GM18499 (cell line): Measurements from ENCODE around the gene EEFSEC.

Experiments
- ATAC-seq: cut with Tn5 transposase; IDR thresholded peaks from one replicate; pipeline ENCODE4 v1.9.1; 2021; ENCODE audit warnings: moderate number of reproducible peaks; ENCODE audit not compliant: insufficient read depth, unreplicated experiment

EEFSEC gene

DNA sequence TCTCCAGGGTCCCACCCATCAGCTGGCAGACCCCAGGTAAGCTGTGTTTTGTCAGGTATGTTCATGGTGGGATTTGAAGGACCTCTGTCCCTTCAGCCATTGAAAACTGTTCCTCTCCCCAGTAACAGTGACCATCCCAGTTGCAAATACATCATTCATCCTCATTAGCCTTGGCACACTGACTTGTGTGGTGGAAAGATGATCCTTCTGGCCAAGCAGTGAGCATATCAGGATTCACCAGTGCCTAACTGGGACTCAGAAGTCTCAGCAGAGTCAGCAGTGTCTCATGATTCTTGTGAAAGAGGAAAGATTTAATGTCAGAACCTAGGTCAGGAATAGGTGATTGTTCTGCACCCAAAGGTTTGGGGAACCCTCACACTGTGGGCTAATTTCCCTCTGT lies 223.2 kb downstream of the EEFSEC start:
- no peak for ATAC-seq

DNA sequence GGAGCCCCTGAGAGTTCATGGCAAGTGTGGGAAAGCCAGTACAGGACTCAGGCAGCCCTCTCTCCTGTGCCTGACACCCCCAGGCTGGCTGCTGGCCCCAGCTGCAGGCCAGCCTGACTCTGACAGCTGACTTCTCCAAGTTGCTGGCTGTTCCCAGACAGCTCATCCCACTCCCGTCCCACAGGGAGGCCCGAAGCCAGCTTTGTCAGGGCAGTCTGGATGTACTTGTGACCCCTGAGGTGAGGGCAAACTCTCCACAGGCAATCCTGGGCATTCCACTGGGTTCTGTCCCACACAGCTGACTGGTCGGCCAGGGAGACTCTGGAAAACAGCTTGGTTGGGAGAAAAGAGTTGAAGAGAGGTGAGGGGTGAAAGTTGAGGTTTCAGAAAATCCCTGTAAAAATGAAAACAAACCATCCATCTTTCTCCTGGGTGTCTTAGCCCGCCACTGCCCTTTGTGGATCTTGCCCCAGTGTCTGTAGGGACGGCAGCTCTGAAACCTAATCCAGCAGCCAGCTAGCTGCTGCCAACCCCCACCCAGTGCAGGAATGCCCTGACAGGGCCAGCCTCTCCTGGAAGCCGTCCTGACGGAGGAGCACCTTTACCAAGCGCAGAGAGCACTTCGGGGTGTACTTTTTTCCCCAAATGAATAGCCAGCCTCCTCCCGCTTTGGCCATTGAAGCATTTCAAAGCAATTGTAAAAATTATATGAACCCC lies 225.5 kb downstream of the EEFSEC start:
- no peak for ATAC-seq

DNA sequence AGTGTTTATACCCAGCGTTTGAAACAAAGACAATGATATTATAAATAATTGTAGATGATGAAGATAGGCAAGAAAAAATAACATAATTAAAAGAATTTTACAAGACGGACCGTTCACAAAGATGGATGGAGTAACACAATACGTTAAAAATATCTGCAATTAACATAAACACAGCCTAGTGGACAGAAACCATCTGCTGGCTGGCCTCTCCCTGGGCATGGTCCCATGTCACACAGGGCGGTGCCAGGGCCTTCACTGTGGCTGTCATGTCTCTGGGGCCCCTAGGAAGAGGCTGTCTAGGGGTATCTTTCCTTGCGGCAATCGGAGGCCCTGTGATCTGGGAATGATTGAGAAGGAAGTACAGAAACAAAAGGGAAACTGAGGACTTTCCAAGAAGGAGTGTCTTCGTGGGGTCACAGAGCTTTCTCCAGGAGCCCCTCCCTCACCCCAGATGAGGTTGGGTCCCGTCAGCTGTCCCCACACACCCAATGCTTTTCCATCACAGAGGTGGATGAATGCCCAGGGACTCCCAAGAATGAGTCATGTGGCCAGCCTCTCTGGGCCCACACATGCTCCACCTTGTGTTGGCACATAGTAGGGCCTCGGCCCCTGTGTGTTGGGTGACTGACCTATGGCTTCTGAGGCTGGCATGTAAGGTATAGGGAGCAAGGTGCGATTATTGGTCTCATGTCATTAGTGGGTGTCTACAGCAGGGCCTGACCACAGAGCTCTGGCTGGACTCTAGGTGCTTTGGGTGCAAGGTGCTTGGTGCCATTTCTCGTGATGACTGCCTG lies 226.3 kb downstream of the EEFSEC start:
- ATAC-seq, result no peak

DNA sequence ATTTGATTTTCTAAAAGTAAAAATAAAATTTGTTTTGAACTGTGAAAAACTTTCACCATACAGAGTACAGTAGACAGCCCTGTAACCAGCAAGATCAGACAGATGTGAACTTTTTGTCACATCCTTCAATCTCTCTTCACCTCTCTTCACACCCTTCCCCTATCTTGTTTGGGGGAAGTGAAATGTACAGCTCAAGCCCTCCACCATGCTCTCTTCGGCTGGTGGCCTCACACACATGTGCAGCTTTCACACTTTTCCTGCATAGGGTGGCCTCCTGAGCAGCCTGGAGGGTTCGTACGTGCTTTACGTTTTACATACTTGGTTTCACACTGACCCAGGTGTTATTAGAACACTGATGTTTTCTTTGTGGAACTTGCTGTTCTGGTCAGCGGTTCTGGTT lies 227.0 kb downstream of the EEFSEC start:
- no peak for ATAC-seq

DNA sequence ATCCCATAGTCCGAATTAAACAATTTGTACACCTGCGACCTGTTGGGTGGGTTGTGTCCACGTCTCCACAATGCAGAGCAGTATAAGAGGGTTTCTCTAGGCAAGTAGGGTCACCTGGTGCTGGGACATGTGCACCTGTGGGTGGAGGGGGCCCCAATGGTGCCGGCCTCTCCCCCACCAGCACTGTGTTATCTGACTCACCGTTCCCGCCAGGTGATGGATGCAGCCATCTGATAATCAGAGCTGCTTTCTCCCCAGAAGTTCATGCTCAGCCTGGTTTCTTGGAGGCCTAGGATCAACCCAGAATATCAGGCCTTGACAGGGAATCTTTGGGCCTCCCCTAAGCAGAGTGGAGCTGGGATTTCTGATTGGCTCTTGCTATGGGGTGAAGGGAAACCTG lies 227.4 kb downstream of the EEFSEC start:
- no peak for ATAC-seq

DNA sequence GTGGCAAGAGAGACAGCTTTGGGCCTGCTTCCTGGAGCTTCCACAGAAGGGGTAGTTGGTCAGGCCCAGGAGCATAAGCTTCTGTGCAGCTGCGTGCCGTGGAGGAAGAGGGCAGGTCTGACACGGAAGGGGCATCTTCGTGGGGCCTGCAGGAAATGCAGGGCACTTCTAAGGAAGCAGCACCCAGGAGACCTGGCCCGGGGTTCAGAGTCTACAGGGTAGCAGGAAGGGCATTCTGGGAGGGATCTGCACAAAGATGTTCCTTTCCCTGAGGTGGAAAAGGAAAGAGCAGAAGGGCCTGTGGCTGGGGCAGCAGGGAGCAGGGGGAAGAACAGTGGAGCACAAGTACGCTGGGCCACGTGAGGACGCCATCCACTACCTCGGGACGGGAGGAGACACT lies 228.3 kb downstream of the EEFSEC start:
- no peak for ATAC-seq

DNA sequence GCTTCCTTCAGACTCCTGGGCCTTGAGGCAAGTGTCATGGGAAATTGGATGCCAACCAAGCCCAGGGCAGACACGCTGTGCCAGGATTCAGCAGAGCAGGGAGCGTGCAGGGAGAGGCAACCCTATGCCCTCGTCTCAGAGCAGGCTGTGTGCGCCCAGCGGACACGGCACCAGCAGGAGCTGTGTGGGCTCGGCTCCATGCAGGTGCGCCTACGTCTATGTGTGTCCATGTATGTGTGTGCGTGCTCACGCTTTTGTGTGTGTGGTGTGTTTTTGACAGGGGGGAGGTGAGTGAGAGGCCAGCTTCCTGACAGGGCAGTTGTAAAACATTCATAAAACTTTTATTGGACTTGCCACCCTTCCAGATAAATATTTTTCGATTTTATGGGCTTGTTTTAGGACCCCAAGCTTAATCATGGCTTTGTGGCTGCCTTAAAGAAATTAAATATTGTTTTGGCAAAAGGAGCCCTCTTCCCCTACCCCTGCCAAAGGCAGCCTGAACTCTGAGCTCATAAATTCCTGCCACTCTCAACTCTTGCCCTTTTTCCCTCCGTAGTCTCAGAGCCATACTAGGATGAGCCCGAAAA lies 229.0 kb downstream of the EEFSEC start:
- no peak for ATAC-seq

DNA sequence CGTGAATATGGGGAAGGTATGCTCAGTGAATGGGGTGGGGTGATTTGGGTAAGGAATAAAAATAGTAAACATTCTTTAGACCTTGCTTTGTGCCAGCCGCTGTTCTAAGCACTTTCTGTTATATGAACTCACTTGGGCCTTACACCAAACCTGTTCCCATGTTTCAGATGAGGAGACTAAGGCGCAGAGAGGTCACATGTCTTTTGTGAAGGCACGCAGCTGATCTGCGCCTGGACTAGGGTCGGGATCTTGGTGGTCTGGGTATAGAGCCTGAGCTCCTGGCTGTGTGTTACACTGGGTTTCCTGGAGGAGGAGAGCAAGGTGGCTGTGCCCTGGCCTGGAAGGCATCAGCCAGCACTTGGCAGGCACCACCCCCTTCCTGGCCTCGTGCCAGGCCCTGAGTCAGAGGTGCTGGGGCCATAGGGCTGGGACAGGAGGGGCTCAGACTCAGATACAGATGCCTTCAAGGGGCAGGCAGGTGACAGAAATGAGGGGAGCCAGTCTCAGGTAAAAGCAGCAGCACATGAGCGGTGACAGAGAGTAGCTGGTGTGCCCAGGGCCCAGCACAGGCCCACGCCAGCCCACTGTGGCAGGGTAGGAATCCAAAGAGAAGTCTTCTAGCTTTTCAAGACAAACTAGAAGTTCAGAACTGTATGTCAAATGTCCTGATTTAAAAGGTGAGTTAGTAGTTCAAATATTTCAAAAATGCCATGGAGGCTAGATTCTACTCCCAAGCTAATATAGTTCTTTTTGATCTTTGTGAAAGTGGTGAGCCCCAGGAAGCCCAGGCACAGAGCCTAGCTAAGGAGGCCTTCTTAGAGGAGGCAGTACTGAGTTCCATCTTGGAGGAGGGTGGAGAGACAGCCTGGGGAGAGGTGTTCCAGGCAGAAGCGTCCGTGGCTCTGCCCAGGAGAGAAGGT lies 230.3 kb downstream of the EEFSEC start:
- no peak for ATAC-seq

DNA sequence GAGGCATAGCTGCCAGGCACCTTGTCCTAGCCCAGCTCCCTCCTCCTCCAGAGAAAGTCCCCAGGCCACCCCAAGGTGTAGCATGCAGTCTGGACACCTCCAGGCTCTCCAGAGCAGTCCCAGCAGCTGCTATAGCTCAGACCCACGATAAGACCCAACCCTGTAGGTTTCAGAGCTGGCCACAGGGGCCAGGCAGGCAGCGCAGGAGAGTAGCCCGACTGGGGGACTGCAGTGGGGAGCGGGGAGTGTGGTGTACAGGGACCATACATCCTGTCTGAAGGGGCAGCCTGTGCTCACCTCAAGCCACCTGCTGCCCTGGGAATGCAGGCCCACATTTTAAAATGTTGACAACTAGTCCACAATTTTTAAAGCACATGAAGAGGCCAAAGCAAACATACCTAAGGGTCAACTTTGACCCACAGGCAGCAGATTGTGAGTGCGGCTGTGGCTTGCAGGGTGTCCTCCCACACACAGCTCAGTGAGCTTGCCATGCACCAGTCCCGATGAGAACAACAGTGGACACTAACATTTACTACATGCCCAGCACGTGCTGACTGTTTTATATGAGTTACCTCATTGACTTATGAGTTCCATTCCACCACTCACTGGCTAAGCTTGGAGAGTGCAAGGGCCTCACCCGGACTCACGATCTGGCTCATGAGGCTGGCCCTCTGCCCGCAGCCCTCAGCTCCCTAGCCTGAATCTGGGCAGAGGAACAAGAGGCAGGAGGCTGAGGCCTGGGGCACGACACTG lies 232.0 kb downstream of the EEFSEC start:
- ATAC-seq, result no peak

DNA sequence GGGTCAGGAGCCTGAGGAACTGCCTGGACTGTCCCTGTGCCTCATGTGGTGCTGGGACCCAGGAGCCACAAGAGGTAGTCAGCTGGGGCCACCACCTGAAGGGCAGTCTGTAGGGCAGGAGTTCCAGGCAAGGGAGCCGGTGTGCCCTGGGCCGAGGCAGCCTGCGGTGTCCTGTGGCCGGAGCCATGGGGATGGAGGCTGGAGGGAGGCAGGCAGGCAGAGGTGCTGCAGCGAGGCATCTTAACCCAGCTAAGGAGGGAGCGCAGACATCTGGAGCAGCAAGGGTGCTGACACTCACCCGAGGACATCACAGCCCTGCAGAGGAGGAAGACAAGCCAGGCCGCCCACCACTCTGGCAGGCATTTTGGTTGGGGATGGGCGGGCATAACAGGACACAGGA lies 235.7 kb downstream of the EEFSEC start:
- no peak for ATAC-seq

DNA sequence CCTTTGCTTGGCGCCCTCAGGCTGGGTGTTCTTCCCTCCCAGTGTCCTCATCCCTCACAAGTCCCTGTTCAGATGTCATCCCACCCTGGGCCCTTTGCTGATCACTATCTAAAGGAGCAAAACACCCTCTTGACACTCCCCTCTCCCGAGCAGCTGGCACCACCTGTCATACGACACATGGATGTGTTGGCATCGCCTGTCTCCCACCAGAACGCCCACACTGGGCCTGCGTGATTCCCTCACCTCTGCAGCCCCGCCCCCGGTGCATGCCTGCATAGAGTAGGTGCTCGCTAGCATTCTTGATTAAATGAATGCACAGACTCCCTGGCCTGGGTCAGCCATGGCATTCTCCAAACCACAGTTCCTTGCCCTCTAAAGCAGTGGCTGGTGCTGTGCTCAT lies 237.6 kb downstream of the EEFSEC start:
- no peak for ATAC-seq

DNA sequence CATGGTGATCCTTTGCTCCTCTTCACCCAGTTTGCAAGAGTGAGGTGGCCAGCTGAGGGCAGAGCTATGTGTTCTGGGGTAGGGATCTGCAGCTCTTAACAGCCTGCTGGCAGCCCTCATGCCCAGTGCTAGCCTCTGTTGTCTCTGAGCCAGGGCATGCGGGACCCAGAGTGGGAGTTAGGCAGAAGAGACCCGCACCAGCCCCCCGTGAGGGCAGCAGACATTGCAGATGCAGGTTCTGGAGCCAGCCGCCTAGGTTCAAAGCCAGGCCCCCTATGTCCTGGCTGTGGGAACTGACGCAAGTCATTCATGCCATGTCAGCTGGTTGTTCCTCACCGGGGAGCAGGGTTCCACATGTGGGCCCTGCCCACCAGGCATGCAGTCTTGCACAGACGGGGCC lies 238.7 kb downstream of the EEFSEC start:
- ATAC-seq, result no peak

DNA sequence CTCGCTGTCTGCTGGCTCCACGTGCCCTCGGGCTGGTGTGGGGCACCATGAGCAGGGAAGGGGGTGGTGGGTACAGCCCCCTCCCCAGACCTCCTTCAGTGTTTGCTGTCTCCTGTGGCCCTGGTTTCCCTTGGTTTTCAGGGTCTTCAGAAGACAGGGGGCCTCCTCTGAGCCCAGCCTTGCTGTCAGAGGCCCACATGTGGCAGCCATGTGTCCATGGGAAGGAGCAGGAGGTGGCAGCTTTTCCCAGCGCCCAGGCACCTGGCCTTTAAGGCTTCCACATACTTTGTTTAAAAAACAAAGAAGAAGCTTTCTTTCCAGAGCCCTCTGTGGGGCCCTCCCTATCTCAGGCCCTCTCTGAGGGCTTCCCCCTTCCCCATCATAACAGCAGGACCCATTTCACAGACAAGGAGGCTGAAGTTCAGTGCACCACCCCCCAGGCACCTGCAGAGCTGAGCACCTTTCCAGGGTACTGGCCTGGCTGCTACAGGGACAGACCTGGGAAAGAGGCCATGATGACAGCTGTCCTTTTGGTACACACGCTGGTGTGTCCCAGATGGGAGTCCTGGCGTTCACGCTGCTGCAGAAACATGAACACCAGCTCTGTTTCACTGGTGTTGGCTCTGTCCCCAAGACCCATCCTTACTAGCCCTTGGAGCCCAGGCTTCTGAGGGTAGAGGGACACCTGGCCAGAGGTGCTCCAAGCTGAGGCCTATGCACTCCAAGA lies 239.7 kb downstream of the EEFSEC start:
- ATAC-seq, result no peak

DNA sequence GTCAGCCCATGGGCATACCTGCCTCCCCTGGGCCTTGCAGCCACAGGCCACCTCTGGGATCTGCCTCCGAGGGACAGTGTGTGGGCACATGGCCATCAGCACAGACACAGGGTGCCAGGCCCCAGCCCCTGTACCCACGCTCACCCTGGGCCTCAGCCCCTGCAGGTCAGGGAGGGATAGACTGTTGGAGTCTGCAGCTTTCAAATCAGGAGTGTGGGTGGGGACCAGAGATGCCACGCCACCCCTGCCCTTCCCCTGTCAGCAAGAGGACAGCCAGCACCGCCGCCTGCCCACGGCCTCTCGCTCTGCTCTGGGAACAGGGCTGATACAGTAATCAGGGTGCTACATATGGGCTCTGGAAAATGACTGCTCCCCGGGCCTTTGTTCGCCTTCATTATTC lies 240.8 kb downstream of the EEFSEC start:
- no peak for ATAC-seq

DNA sequence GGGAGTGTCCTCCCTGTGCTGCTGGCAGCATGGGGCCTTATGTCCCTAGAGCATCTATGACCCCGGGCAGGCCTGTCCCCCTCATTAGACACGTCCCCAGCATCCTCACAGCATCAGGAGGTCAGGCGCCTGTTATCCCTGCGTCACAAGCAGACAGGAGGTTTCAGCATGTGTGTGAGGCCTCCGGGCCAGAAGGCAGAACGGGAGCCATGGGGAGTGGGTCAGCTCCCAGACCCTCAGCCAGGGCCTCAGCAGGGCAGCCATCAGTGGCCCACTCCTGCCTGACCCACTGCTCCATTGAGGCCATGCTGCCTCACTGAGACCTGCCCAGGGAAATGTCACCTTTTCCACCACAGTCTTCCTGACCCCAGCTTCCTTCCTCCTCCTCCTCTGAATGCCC lies 241.8 kb downstream of the EEFSEC start:
- no peak for ATAC-seq

DNA sequence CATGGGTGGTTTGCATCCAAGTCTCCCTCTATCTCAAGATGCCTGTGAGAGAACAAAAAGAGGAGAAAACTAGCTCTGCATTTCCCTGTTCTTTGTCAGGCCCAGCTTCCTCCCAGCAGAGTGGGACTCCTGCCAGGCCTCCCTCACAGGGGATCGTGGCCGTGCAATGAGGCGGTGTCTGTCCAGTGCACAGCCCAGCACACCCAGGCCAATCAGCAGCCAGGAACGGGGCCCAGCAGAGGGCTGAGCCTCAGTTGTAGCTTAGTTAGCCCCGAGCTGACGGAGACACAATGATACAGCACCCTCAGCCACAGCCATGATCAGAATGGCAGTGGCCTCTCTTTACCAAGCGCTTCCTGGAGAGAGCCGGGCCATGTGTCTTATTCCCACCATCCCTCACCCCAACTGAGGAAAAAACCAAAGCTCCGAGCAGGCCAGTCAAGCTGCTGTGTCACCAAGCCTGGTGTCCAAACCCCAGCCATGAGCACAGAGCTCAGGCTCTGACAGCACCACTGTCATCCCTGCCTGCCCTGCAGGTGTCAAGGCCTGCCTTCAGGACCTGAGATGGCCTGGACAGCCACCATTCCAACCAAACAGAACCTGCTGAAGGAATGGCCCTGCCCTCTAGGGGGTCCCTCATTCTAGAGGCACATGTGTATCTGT lies 242.3 kb downstream of the EEFSEC start:
- no peak for ATAC-seq

DNA sequence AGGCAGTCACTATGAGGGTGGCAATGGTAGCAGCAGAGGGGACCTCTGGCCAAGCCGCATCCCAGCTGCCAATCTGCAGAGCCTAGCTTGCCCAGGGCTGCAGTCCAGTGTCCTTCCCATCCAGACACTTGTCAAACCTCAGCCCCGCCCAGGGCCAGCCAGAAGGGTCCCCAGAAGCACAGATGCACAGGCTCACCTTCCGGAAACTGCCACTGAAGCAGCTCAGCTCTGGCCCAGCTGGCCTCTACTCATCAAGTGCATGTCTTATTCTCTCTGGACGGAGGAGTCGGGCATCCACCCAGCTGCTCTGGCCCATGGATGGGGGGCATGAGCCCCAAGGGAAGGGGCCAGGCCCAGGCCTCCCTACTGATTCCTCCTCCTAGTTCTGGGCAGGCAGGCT lies 244.2 kb downstream of the EEFSEC start:
- no peak for ATAC-seq

DNA sequence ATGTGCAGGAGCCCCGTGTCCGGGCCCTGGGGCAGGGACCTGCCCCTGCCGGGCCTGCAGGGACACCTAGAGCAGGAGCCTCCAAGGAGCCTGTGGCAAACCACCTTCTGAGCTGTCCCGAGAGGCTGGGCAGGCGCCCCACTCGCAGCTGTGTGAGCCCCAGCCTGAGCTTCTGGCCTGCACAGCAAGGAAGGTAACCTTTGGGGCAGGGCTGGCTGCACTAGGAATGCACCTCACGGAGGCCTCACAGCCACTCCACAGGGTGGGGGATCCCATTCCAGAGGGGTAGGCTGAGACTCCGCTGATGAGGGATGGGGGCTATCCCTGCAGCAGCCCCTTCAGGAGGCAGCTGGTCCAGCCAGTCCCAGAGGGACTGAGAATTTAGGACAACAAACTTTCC lies 245.3 kb downstream of the EEFSEC start:
- ATAC-seq, result no peak
